ENCODE data around the gene CCDC54.

GRCh38 chr3:107395066-107395465, 17.8 kb downstream of the CCDC54 start:
- TF ChIP-seq, protein P1, sequence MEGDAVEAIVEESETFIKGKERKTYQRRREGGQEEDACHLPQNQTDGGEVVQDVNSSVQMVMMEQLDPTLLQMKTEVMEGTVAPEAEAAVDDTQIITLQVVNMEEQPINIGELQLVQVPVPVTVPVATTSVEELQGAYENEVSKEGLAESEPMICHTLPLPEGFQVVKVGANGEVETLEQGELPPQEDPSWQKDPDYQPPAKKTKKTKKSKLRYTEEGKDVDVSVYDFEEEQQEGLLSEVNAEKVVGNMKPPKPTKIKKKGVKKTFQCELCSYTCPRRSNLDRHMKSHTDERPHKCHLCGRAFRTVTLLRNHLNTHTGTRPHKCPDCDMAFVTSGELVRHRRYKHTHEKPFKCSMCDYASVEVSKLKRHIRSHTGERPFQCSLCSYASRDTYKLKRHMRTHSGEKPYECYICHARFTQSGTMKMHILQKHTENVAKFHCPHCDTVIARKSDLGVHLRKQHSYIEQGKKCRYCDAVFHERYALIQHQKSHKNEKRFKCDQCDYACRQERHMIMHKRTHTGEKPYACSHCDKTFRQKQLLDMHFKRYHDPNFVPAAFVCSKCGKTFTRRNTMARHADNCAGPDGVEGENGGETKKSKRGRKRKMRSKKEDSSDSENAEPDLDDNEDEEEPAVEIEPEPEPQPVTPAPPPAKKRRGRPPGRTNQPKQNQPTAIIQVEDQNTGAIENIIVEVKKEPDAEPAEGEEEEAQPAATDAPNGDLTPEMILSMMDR (IDR thresholded peaks at IDR 0.05), result no peak
- no peak for TF ChIP-seq POLR2A (IDR thresholded peaks at IDR 0.05)
